H9 (cell line): ENCODE results near the gene GABBR2. TPM values are rescaled to one million over a fixed set of nuclear protein-coding genes. Genes with fewer than 3 reads are reported as not detected.

ENCODE experiments used
- DNase-seq: peaks from one replicate; pipeline ENCODE4 v3.0.0-alpha.2; 2017
- H2AFZ ChIP-seq: one replicate; pipeline ENCODE4 v1.6.1; 2013; ENCODE audit warnings: mild to moderate bottlenecking, low read length, control low read depth, moderate library complexity
- H2AK5ac ChIP-seq: 2 replicates; pipeline ENCODE4 v1.6.1; 2013; ENCODE audit warnings: low read length, control low read depth, mixed read lengths; ENCODE audit not compliant: insufficient read length
- H2BK120ac ChIP-seq: one replicate; pipeline ENCODE4 v1.6.1; 2013; ENCODE audit warnings: low read depth, mild to moderate bottlenecking, low read length, control low read depth, inconsistent platforms; ENCODE audit not compliant: poor library complexity, severe bottlenecking
- H2BK12ac ChIP-seq: 2 replicates; pipeline ENCODE4 v1.6.1; 2013; ENCODE audit warnings: low read length, control low read depth, mixed read lengths, low read depth; ENCODE audit not compliant: insufficient read length
- H2BK15ac ChIP-seq: 2 replicates; pipeline ENCODE4 v1.6.1; 2013; ENCODE audit warnings: low read depth, low read length, control low read depth
- H2BK20ac ChIP-seq: one replicate; pipeline ENCODE4 v1.6.1; 2013; ENCODE audit warnings: low read depth, mild to moderate bottlenecking, low read length, control low read depth, inconsistent platforms; ENCODE audit not compliant: poor library complexity, severe bottlenecking
- H2BK5ac ChIP-seq: 2 replicates; pipeline ENCODE4 v1.6.1; 2013; ENCODE audit warnings: low read length, control low read depth, mixed read lengths; ENCODE audit not compliant: insufficient read length
- H3K14ac ChIP-seq: 2 replicates; pipeline ENCODE4 v1.6.1; 2013; ENCODE audit warnings: low read length, control low read depth; ENCODE audit not compliant: insufficient read depth
- H3K18ac ChIP-seq: 2 replicates; pipeline ENCODE4 v1.6.1; 2013; ENCODE audit warnings: low read depth, mild to moderate bottlenecking, mixed read lengths, low read length, control low read depth; ENCODE audit not compliant: insufficient read length
- H3K23ac ChIP-seq: 2 replicates; pipeline ENCODE4 v1.6.1; 2013; ENCODE audit warnings: low read length, control low read depth, mixed read lengths, low read depth; ENCODE audit not compliant: insufficient read length
- H3K23me2 ChIP-seq: 2 replicates; pipeline ENCODE4 v1.6.1; 2013; ENCODE audit warnings: low read depth, mild to moderate bottlenecking, mixed read lengths, low read length, control low read depth; ENCODE audit not compliant: insufficient read length, poor library complexity, severe bottlenecking
- H3K27ac ChIP-seq: 2 replicates; pipeline ENCODE4 v1.5.1; 2013; ENCODE audit warnings: low read length, control low read depth, mixed read lengths, low read depth; ENCODE audit not compliant: insufficient read length
- H3K27me3 ChIP-seq: 2 replicates; pipeline ENCODE4 v1.6.1; 2013; ENCODE audit warnings: low read length, control low read depth, inconsistent platforms; ENCODE audit not compliant: insufficient read depth
- H3K4ac ChIP-seq: 2 replicates; pipeline ENCODE4 v1.6.1; 2013; ENCODE audit warnings: low read depth, mild to moderate bottlenecking, control low read depth, inconsistent platforms, low read length, moderate library complexity
- H3K4me1 ChIP-seq: 2 replicates; pipeline ENCODE4 v1.6.1; 2013; ENCODE audit warnings: low read length, control low read depth, inconsistent platforms; ENCODE audit not compliant: insufficient read depth
- H3K4me2 ChIP-seq: 2 replicates; pipeline ENCODE4 v1.6.1; 2013; ENCODE audit warnings: low read length, control low read depth, mixed read lengths; ENCODE audit not compliant: insufficient read length, insufficient read depth
- H3K56ac ChIP-seq: 2 replicates; pipeline ENCODE4 v1.6.1; 2013; ENCODE audit warnings: low read depth, mild to moderate bottlenecking, mixed read lengths, low read length, control low read depth; ENCODE audit not compliant: insufficient read length
- H3K79me1 ChIP-seq: 2 replicates; pipeline ENCODE4 v1.6.1; 2013; ENCODE audit warnings: low read depth, mild to moderate bottlenecking, moderate library complexity, low read length, control low read depth, inconsistent platforms; ENCODE audit not compliant: insufficient read depth, poor library complexity, severe bottlenecking
- H3K79me2 ChIP-seq: 2 replicates; pipeline ENCODE4 v1.6.1; 2013; ENCODE audit warnings: low read length, control low read depth, inconsistent platforms; ENCODE audit not compliant: insufficient read depth
- H3K9ac ChIP-seq: 2 replicates; pipeline ENCODE4 v1.6.1; 2013; ENCODE audit warnings: low read length, control low read depth, mixed read lengths; ENCODE audit not compliant: insufficient read length; ENCODE audit errors: extremely low read depth
- H3K9me3 ChIP-seq: one replicate; pipeline ENCODE4 v1.6.1; 2013; ENCODE audit warnings: low read depth, low read length, inconsistent platforms; ENCODE audit not compliant: control insufficient read depth
- H3T11ph ChIP-seq: one replicate; pipeline ENCODE4 v1.6.1; 2013; ENCODE audit warnings: mild to moderate bottlenecking, low read length, control low read depth, inconsistent platforms
- H4K20me1 ChIP-seq: one replicate; pipeline ENCODE4 v1.6.1; 2013; ENCODE audit not compliant: control insufficient read depth, insufficient read length, insufficient read depth
- H4K5ac ChIP-seq: 2 replicates; pipeline ENCODE4 v1.6.1; 2013; ENCODE audit warnings: low read depth, mild to moderate bottlenecking, mixed read lengths, low read length, control low read depth; ENCODE audit not compliant: insufficient read length
- H4K8ac ChIP-seq: replicated peaks from 2 replicates; pipeline ENCODE4 v1.6.1; 2013; ENCODE audit warnings: low read length, control low read depth, mixed read lengths, low read depth; ENCODE audit not compliant: insufficient read length
- H4K91ac ChIP-seq: 2 replicates; pipeline ENCODE4 v1.6.1; 2013; ENCODE audit warnings: low read depth, mild to moderate bottlenecking, moderate library complexity, mixed read lengths, low read length, control low read depth; ENCODE audit not compliant: insufficient read length
- H3K27ac Mint-ChIP-seq, 3 experiments: 2 replicates in 2 of 3; 3 replicates in 1 of 3; pipeline ENCODE4 v1.8.0; 2020 to 2021; ENCODE audit warnings: mixed read lengths in 3 of 3, mild to moderate bottlenecking in 1 of 3, moderate library complexity in 1 of 3
- H3K27me3 Mint-ChIP-seq: 2 replicates; pipeline ENCODE4 v1.8.0; 2021; ENCODE audit warnings: low read depth, mild to moderate bottlenecking, moderate library complexity, mixed read lengths
- H3K36me3 Mint-ChIP-seq, 3 experiments: 2 replicates in 2 of 3; 3 replicates in 1 of 3; pipeline ENCODE4 v1.8.0; 2020 to 2021; ENCODE audit warnings: low read depth in 3 of 3, mixed read lengths in 3 of 3; ENCODE audit not compliant: insufficient read depth in 1 of 3
- H3K4me1 Mint-ChIP-seq, 2 experiments: 2 replicates each; pipeline ENCODE4 v1.8.0; 2020; ENCODE audit warnings: mixed read lengths in 2 of 2
- H3K4me3 Mint-ChIP-seq, 2 experiments: 2 replicates in 1 of 2; 3 replicates in 1 of 2; pipeline ENCODE4 v1.8.0; 2020 to 2021; ENCODE audit warnings: mild to moderate bottlenecking in 2 of 2, mixed read lengths in 2 of 2, moderate library complexity in 1 of 2
- H3K9me3 Mint-ChIP-seq, 2 experiments: 2 replicates in 1 of 2; 3 replicates in 1 of 2; pipeline ENCODE4 v1.8.0; 2020; ENCODE audit warnings: mild to moderate bottlenecking in 2 of 2, mixed read lengths in 2 of 2, moderate library complexity in 1 of 2
- WGBS: extraction: QIAGEN DNeasy Blood & Tissue Kit; methylation state at CpG from one replicate; pipeline ENCODE4 v1.1.7; 2013; ENCODE audit warnings: missing lambda C conversion rate, low lambda C conversion rate, mixed read lengths; ENCODE audit not compliant: insufficient read length; ENCODE audit errors: extremely low coverage; 5-methylcytosine and 5-hydroxymethylcytosine counted together
- total RNA-seq: library from RNA; stranded (reverse); gene quantifications from 2 replicates; pipeline ENCODE4 v1.2.1, GENCODE V29; 2021
- TF ChIP-seq, protein P1 (sequence below): fragments of 200-600 bp; sonication (generic); conservative IDR thresholded peaks from 3 replicates; pipeline ENCODE4 v1.8.0; 2021; ENCODE audit warnings: antibody characterized with exemption, mild to moderate bottlenecking

GABBR2 gene
- total RNA-seq, 1 experiment from 2014 or later, result 0.66 TPM

DNA sequence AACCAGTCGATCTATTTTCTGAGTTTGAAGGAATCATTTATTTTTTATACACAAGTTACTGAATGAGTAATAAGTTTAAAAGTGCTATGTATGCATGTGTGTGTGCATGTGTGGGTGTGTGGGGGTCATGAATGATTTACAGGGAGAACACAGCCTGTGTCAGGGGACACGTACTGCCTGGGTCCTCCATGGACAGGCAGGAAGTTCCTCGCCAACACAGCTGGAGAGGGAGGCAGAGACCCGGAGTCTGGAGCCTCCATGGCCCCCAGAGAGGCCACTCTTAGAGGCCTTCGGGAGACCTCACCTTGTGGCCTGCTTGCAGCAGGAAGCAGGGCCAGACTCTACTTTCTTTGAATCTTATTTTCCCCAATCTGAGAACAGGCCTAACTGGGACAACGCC, 144.7 kb downstream of the GABBR2 start:
- Histone ChIP-seq H3K79me2 (no peaks in the 10 kb centered on the region), H3K4me1 (no peaks in the 10 kb centered on the region), H3K18ac (no peak overlapping the region), H3T11ph (no peak overlapping the region), H2BK120ac (no peak overlapping the region), H4K8ac (no peak overlapping the region), H3K14ac (no peak overlapping the region), H4K20me1 (no peaks in the 10 kb centered on the region), H3K9ac (no peak overlapping the region), H3K56ac (no peak overlapping the region), H3K4ac (no peak overlapping the region), H3K4me2 (no peak overlapping the region), H4K91ac (no peak overlapping the region), H3K23ac (no peak overlapping the region), H3K9me3 (no peaks in the 10 kb centered on the region), H2BK12ac (no peak overlapping the region), H2AK5ac (no peak overlapping the region), H2BK5ac (no peak overlapping the region), H2AFZ (no peak overlapping the region), H3K27ac (no peak overlapping the region), H4K5ac (no peak overlapping the region), H2BK15ac (no peak overlapping the region; the same call in 1 of the 2 replicates), H3K79me1 (no peaks in the 10 kb centered on the region), H3K23me2 (no peaks in the 10 kb centered on the region), H2BK20ac (no peak overlapping the region), H3K27me3 (no peaks in the 10 kb centered on the region)
- peaks cover 0 to 4% of the 10 kb centered on the region in 2 experiments; a peak in 1 of 4 replicates for H3K4me1 Mint-ChIP-seq
- H3K4me3 Mint-ChIP-seq, result no peak overlapping the region
- H3K27ac Mint-ChIP-seq, result no peak overlapping the region
- TF ChIP-seq, protein P1, sequence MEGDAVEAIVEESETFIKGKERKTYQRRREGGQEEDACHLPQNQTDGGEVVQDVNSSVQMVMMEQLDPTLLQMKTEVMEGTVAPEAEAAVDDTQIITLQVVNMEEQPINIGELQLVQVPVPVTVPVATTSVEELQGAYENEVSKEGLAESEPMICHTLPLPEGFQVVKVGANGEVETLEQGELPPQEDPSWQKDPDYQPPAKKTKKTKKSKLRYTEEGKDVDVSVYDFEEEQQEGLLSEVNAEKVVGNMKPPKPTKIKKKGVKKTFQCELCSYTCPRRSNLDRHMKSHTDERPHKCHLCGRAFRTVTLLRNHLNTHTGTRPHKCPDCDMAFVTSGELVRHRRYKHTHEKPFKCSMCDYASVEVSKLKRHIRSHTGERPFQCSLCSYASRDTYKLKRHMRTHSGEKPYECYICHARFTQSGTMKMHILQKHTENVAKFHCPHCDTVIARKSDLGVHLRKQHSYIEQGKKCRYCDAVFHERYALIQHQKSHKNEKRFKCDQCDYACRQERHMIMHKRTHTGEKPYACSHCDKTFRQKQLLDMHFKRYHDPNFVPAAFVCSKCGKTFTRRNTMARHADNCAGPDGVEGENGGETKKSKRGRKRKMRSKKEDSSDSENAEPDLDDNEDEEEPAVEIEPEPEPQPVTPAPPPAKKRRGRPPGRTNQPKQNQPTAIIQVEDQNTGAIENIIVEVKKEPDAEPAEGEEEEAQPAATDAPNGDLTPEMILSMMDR, result no peak
- peaks cover 2% of the 10 kb centered on the region for H3K27me3 Mint-ChIP-seq
- DNase-seq, result no peak
- no CpG with 5 or more reads among the region's 6 CpGs for WGBS
- no peaks in the 10 kb centered on the region for H3K36me3 Mint-ChIP-seq
- H3K9me3 Mint-ChIP-seq, result no peaks in the 10 kb centered on the region; a peak in 1 of 5 replicates
